GM18505 (cell line): ENCODE data around the gene ATRN.

Experiments
- ATAC-seq: cut with Tn5 transposase; IDR thresholded peaks from one replicate; pipeline ENCODE4 v1.9.1; 2021; ENCODE audit not compliant: unreplicated experiment
- POLR2A ChIP-seq: IDR thresholded peaks from 4 replicates; pipeline ENCODE4 v1.6.1; 2011; ENCODE audit warnings: borderline replicate concordance; ENCODE audit not compliant: insufficient read depth, insufficient read length; ENCODE audit errors: extremely low read depth

The ATRN gene

DNA sequence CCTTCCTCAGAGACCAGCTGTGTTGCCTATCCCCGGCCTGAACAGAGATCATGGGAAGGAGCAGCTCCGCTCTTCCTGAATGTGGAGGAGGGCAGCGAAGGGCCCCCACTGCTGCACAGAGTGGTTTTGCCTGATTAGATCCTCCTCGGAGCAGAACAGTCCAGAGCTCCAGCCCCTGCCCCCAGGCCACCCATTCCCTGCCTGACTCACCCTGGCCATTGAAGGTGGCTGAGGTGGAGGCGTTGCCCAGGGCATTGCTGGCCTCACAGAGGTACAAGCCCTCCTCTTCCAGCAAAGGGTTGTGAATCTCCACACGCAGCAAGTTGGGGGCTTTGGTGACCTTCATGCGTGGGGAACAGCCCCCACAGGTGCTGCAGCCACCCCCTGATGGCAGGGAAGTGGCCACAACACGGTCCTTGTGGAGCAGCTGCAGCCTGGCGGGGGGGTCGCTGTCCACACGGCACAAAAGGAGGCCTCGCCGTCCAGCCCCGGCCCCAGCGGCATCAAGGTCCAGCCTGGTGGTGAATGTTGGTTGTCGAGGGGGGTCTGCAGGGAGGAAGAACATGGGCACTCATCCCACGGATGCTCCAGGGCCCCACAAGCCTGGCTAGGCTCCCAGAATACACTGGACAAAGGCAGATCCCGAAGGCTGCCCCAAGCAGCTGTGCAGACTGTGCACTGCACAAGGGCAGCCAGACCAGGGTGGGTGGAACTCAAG lies 226.9 kb downstream of the ATRN start:
- no peak for ATAC-seq
- TF ChIP-seq POLR2A: no peak

DNA sequence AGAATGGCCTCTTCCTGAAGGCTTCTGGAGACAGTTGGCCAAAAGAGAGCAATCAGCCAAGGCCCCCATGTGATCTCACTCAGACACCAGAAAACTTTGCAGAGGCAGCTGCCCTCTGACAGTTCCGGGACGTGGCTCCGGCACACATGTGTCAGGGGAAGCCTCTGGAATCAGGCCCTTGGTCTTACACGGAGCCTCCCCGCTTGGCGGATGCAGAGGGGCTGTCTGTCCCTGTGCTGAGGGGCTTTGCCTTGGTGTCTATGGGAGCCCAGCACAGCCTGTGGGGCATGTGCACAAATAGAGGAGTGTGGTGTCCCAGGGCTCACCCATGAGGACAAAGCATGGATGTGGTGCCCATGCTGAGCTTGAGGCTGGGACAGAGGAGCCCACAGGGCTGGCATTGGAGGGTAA lies 227.8 kb downstream of the ATRN start:
- no peak for TF ChIP-seq POLR2A

DNA sequence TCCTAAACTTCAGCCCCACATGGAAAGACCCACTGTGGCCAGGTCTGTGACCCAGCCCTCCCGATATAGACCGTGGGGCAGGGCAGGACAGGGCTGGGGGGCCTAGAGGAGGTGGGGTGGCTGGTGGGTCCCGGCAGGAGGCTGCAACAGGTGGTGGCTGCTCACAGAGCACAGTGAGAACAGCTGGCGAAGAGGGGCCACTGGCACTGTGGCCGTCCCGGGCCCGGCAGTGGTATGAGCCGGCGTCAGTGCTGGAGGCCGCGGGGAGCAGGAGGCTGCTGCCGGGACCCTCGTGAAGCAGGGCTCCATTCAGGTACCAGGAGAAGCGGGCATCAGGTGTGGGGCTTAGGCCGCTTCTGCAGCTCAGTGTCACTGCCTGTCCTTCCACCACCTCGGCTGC lies 228.2 kb downstream of the ATRN start:
- no peak for ATAC-seq
- TF ChIP-seq POLR2A: no peak

More for the DNA sequence above, 227.8 kb downstream of the ATRN start:
- no peak for ATAC-seq
